ENCODE results near the gene GRK3.

DNA sequence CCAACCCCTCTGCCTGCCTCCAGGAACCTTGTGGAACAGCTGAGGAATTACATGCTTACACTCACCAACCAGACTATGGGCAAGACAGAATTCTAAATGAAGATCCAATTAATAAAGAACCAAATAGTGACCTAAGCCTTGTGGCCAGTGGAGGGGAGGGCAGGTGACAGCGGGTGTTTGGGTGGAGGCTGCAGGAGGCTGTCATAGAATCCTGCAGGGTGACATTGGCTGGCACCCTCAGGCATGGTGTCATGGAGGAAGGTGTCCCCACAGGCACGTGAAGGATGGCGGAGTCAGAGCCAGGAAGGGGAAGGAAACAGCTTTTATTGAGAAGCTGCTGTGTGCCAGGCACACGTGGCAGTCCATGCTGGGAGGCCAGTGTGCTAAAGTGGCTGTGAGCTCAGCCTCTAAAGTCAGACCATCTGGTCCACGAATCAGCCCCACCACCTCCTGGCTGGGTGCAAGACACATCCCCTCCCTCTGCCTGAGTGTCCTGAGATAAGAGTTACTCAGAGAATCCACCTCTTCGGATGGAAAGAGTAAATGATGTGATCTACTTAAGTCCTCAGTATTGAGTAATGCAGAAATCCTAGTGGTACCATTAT lies 186.2 kb downstream of the GRK3 start:
- TF ChIP-seq, protein P1, sequence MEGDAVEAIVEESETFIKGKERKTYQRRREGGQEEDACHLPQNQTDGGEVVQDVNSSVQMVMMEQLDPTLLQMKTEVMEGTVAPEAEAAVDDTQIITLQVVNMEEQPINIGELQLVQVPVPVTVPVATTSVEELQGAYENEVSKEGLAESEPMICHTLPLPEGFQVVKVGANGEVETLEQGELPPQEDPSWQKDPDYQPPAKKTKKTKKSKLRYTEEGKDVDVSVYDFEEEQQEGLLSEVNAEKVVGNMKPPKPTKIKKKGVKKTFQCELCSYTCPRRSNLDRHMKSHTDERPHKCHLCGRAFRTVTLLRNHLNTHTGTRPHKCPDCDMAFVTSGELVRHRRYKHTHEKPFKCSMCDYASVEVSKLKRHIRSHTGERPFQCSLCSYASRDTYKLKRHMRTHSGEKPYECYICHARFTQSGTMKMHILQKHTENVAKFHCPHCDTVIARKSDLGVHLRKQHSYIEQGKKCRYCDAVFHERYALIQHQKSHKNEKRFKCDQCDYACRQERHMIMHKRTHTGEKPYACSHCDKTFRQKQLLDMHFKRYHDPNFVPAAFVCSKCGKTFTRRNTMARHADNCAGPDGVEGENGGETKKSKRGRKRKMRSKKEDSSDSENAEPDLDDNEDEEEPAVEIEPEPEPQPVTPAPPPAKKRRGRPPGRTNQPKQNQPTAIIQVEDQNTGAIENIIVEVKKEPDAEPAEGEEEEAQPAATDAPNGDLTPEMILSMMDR (IDR thresholded peaks at IDR 0.05; ENCODE audit: low read depth, low read length, poor library complexity, severe bottlenecking) = no peak
- no peak for TF ChIP-seq EZH2phosphoT487 (IDR thresholded peaks at IDR 0.05; ENCODE audit: borderline replicate concordance, low read length)

All from DOHH2 (cell line).